RPMI7951 (cell line): Measurements from ENCODE around the gene FCRLA. TPM values are rescaled to one million over a fixed set of nuclear protein-coding genes. Genes with fewer than 3 reads are reported as not detected.
"Not testable (repeated sequence)": the region's sequence is repeated elsewhere in the genome, so short reads cannot be mapped to it uniquely, and the experiment has no call there.

Source experiments
- DNase-seq: peaks from one replicate; pipeline ENCODE4 v3.0.0-alpha.2; 2012; ENCODE audit warnings: low read depth
- total RNA-seq: library from RNA; depleted of rRNA; stranded (reverse); fragments of >200 nt; shearing (Covaris generic); gene quantifications from 2 replicates; pipeline ENCODE4 v1.2.3, GENCODE V29; 2014; rRNA removed

The FCRLA gene
- 11.2 and 16.7 TPM in 2 replicates for total RNA-seq

DNA sequence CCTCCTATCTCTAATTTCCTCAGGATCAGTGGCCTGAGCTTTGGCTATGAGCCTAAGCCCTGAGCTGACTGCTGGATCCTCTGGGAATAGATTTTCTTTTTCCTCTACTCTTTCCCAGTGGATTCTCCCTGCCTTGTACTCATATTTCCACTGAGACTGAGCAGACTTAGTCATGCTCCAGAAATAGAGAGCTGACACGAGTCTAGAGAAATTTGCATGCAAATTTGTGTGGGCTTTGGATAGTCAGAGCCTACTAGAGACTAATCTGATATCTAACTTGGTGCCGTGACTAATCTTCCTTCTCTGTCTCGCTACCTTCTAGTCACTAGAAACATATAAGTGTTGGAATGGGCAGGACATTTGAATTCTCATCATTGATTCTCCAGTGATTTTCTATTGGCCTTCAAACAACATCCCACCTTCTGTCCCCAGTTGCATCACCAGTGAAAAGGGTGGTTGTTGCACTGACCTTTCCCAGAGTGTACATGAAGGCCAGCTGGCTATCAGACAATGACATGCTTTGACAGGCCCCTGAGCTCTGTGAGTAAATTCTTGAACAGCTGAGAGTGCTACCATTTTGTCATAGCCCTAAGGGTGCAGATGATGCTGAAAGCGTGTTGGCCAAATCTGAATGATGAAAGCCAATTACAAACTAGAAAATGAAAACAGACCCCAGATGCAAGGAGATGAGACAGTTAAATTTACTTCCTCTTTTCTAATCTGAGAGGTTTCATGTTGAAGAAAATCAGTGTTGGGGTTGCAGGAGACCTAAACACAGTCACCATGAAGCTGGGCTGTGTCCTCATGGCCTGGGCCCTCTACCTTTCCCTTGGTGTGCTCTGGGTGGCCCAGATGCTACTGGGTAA is at the start of gene FCRLA:
Gene FCRLA (plus strand): TSS at position 748 of the 866 bp plus-strand sequence. CDS start 36 bp downstream, at position 784.
- DNase-seq = peak; percentile 97

- DNase-seq = not testable (repeated sequence)
These were observed 48.5 kb upstream of the FCRLA start for GRCh38 chr1:161658524-161658923.

DNA sequence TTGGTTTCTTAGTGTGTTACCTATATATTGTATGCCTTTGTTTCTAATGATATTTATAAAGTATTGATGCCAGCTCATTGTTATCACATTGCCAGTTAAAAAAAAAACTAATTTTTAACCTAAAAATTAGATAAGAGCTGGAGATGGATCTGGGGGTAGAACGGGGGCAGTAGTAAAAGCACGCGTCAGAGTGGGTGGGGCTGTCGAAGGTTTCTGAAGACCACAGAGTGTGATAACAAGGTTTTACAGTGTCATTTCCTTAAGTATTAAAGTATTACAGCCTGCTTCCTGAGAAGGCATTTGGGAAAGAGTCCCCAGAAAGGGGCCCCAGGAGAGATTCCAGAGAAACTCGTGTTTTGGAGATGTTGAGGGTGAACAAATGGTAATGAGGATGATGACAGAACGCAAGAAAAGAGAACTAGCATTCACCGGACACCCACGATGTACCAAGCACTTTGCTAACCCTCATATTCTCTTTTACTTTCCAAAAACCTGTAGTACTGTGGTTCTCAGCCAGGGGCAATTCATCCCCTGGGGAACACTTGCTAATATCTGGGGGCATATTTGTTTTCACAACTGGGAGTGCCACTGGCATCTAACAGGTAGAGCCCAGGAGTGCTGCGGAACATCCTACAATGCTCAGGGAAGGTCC is 45.2 kb upstream of the FCRLA start:
- DNase-seq = not testable (repeated sequence)

DNA sequence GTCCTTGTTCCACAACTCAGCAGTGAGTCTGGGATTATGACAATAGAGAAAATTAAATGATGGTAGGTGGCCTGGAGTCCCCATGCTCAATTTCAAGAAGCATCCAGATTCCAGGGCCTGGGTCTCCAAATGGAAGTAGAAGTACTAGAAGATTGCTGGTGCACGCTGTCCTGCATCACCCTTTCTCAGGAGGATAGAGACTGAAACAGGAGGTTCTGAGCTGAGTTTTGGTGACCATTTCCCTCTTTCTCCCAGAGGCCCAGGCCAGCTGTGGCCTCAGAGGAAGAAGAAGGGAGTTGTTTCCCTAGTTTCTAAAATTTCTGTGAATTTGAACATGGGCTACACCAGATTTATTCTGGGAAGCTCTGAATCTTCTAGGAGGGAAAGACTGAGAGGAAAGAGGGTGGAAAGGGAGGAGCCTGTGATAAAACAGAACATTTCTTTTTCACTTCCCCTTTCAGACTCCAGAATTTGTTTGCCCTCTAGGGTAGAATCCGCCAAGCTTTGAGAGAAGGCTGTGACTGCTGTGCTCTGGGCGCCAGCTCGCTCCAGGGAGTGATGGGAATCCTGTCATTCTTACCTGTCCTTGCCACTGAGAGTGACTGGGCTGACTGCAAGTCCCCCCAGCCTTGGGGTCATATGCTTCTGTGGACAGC is 44.2 kb upstream of the FCRLA start, which contains the start of gene FCGR2B:
Gene FCGR2B (plus strand): TSS at position 460 of the 656 bp plus-strand sequence. CDS start 99 bp downstream, at position 559.
- DNase-seq = not testable (repeated sequence)

GRCh38 chr1:161663569-161663968 is 43.5 kb upstream of the FCRLA start:
- DNase-seq = not testable (repeated sequence)

DNA sequence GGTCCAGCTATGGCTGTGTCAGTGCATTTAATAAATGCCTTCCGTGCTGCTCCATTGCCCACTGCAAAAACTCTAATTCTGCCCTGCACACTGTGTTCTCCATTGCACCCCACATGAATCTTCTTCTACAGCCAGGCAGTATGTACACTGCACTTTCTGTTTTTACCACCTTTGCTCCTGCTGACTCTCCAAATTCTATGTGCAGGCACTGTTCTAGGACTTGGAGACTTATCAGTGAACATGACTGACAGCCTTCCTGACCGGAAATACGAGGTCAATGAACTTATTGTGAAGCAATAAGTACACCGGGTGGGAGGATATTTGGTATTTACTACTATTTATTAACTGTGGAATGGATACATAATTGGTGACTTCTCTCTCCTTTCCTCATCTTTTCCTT is 42.3 kb upstream of the FCRLA start:
- DNase-seq = not testable (repeated sequence)

GRCh38 chr1:161671045-161672020 is 35.7 kb upstream of the FCRLA start:
- DNase-seq = peak; percentile 32

DNA sequence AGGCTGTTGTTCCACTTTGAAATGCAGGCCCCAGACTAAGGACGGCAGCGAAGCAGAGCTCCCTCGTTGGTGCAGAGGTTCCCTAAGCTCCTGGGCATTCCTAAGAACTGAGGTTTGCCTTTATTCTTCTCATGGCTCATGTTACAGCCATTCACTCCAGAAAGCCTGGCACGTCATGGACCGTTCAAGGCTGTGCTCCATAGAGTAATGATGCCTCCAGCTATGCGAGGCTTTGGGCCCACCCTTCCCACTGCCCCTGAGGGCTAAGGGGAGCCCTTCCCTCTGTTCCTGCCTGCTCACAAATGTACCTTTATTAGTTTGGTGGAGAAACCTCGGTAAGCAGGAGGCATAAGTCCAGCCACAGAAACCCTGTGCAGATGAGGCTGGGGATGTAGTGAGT is 33.6 kb upstream of the FCRLA start:
- not testable (repeated sequence) for DNase-seq

GRCh38 chr1:161674447-161674846 is 32.6 kb upstream of the FCRLA start:
- not testable (repeated sequence) for DNase-seq

- not testable (repeated sequence) for DNase-seq
These were observed 32.1 kb upstream of the FCRLA start for GRCh38 chr1:161674908-161675307.

DNA sequence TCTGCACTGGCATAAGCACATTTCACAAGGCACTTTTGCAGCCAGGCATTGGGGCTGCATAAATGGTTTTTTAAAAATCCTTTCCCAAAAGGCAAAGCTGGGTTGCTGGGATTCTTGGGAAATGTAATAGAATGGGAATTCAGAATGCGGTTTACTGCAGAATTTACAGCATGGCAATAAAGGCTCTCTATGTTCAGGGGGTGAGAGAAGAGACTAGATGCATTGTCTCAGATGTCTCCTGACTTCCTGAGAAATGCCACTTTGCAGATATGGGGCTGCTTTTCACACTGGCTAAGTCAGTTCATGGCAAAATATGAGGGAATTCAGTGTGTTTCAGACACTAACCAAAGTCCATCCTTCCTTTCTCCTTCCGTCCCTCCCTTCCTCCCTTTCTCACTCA is 30.6 kb upstream of the FCRLA start:
- peak; percentile 37 for DNase-seq

- DNase-seq = no peak
These were observed 29.9 kb upstream of the FCRLA start for GRCh38 chr1:161676958-161677689.

DNA sequence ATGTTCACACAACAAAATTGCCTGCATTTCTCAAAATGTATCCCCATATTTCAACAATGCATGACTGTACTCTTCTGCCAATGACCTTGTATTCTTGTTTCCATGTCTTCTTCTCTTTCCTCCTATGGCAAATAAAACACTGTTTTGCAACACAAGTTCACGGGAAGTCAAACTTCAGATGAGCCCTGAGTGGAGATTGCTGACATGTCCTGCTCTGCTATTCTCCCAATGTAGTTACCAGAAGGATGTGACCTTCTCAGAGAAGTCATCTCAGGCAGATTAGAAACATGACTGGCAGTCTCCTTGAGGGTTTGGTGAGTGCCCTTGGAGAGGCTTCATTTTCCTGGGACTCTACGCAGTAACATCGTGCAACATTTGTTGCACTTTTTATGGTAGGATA is 28.5 kb upstream of the FCRLA start:
- no peak for DNase-seq

DNA sequence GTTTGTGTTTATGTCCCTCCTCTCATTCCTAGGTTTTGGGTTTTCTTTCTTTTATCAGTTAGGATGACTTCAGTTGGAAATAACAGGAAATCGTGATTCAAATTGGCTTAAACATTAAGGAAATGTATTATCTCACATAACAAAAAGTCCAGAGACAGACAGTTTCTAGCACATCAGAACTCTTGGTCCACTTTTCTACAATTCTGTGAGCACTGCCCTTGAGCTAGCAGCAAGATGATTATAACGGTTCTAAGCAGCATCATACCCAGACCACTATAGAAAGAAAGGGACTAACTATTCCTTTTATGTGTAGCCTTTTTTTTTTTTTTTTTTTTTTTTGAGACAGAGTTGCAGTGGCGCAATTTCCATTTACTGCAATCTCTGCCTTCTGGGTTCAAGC is 25.1 kb upstream of the FCRLA start:
- no peak for DNase-seq

- DNase-seq = no peak
These were observed 18.1 kb upstream of the FCRLA start for GRCh38 chr1:161688946-161689345.

GRCh38 chr1:161691846-161692245 is 15.2 kb upstream of the FCRLA start:
- no peak for DNase-seq

GRCh38 chr1:161693020-161693712 is 13.9 kb upstream of the FCRLA start:
- DNase-seq = not testable (repeated sequence)

GRCh38 chr1:161698302-161698701 is 8.7 kb upstream of the FCRLA start:
- DNase-seq = not testable (repeated sequence)

- no peak for DNase-seq
These were observed 4.8 kb upstream of the FCRLA start for GRCh38 chr1:161702250-161702649.

DNA sequence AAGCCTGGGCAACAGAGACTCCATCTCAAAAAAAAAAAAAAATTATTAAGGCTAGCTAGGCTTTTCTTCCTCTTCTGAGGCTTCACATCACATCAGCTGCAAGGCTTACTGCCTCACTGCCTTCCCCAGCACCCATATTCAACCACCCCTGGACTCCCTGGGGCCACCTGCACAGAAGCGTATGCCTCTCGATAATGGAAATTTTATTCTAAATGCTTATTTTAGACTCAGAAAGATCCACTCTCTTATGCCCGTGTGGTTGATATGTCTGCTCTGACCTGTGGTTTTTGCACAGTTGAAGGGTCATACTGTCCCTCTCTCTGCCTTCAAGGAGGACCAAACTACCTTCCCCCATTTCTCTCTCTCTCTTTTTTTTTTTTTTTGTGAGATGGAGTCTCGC is 1.5 kb upstream of the FCRLA start:
- no peak for DNase-seq
